ENCODE results near the gene MTX1.
"Not testable (repeated sequence)": the region's sequence is repeated elsewhere in the genome, so short reads cannot be mapped to it uniquely, and the experiment has no call there.

The MTX1 gene

GRCh38 chr1:155185783-155186066 lies 22.8 kb upstream of the MTX1 start:
- H3K9me3 ChIP-seq, result no peaks in the 10 kb centered on the region
- no peak overlapping the region for H3K27ac ChIP-seq
- peaks cover 0 to 21% (median 0%) of the 10 kb centered on the region in 4 donors for H3K4me1 ChIP-seq
- no peak for TF ChIP-seq CTCF (IDR thresholded peaks at IDR 0.05)
- no peak overlapping the region for H3K4me3 ChIP-seq
- intact Hi-C loops (cut with DNase I; ENCODE audit: low total_unique reads), result no loop called here
- no peak for DNase-seq
- no peaks in the 10 kb centered on the region for H3K36me3 ChIP-seq
- no peaks in the 10 kb centered on the region for H3K27me3 ChIP-seq

GRCh38 chr1:155186067-155186793 lies 22.3 kb upstream of the MTX1 start:
- no peak overlapping the region for H3K27ac ChIP-seq
- no peak for DNase-seq

GRCh38 chr1:155186794-155187455 lies 21.6 kb upstream of the MTX1 start:
- DNase-seq, result no peak
- H3K4me3 ChIP-seq, result no peak overlapping the region
- no peaks in the 10 kb centered on the region for H3K9me3 ChIP-seq
- TF ChIP-seq CTCF (IDR thresholded peaks at IDR 0.05), result no peak
- H3K4me1 ChIP-seq, result peaks cover 0 to 21% (median 0%) of the 10 kb centered on the region in 4 donors
- H3K36me3 ChIP-seq, result no peaks in the 10 kb centered on the region
- no peaks in the 10 kb centered on the region for H3K27me3 ChIP-seq
- H3K27ac ChIP-seq, result no peak overlapping the region
- intact Hi-C loops (cut with DNase I; ENCODE audit: low total_unique reads), result no loop called here

More at GRCh38 chr1:155186067-155186793, 22.3 kb upstream of the MTX1 start:
- Histone ChIP-seq H3K27me3 (no peaks in the 10 kb centered on the region), H3K4me3 (no peak overlapping the region), H3K36me3 (no peaks in the 10 kb centered on the region), H3K4me1 (peaks cover 0 to 21% (median 0%) of the 10 kb centered on the region in 4 donors), H3K9me3 (no peaks in the 10 kb centered on the region)
- TF ChIP-seq CTCF (IDR thresholded peaks at IDR 0.05), result no peak
- intact Hi-C loops (cut with DNase I; ENCODE audit: low total_unique reads), result no loop called here

GRCh38 chr1:155187456-155187891 lies 21.0 kb upstream of the MTX1 start:
- peaks cover 0 to 22% (median 0%) of the 10 kb centered on the region in 4 donors for H3K4me1 ChIP-seq
- H3K27me3 ChIP-seq, result no peaks in the 10 kb centered on the region
- intact Hi-C loops (cut with DNase I; ENCODE audit: low total_unique reads), result no loop called here
- no peak overlapping the region for H3K27ac ChIP-seq
- no peaks in the 10 kb centered on the region for H3K9me3 ChIP-seq
- H3K4me3 ChIP-seq, result no peak overlapping the region
- no peak for TF ChIP-seq CTCF (IDR thresholded peaks at IDR 0.05)
- H3K36me3 ChIP-seq, result no peaks in the 10 kb centered on the region
- no peak for DNase-seq

GRCh38 chr1:155188268-155188667 lies 20.2 kb upstream of the MTX1 start:
- Histone ChIP-seq H3K9me3 (no peaks in the 10 kb centered on the region), H3K27me3 (no peaks in the 10 kb centered on the region), H3K36me3 (no peaks in the 10 kb centered on the region), H3K4me3 (no peak overlapping the region), H3K27ac (no peak overlapping the region), H3K4me1 (peaks cover 0 to 30% (median 6%) of the 10 kb centered on the region in 4 donors)
- TF ChIP-seq CTCF (IDR thresholded peaks at IDR 0.05), result no peak
- DNase-seq, result no peak
- intact Hi-C loops (cut with DNase I; ENCODE audit: low total_unique reads), result no loop called here

- H3K4me1 ChIP-seq, result peaks cover 0 to 39% (median 17%) of the 10 kb centered on the region in 4 donors
- H3K4me3 ChIP-seq; intact Hi-C loops (cut with DNase I; ENCODE audit: low total_unique reads); H3K9me3 ChIP-seq; H3K36me3 ChIP-seq; DNase-seq; H3K27me3 ChIP-seq; H3K27ac ChIP-seq: not testable (repeated sequence)
These were observed 18.6 kb upstream of the MTX1 start for GRCh38 chr1:155189926-155190325.

Data from tibial artery (tissue), 4 donors.